ENCODE measurements around the gene ERCC3.

Gene ERCC3

DNA sequence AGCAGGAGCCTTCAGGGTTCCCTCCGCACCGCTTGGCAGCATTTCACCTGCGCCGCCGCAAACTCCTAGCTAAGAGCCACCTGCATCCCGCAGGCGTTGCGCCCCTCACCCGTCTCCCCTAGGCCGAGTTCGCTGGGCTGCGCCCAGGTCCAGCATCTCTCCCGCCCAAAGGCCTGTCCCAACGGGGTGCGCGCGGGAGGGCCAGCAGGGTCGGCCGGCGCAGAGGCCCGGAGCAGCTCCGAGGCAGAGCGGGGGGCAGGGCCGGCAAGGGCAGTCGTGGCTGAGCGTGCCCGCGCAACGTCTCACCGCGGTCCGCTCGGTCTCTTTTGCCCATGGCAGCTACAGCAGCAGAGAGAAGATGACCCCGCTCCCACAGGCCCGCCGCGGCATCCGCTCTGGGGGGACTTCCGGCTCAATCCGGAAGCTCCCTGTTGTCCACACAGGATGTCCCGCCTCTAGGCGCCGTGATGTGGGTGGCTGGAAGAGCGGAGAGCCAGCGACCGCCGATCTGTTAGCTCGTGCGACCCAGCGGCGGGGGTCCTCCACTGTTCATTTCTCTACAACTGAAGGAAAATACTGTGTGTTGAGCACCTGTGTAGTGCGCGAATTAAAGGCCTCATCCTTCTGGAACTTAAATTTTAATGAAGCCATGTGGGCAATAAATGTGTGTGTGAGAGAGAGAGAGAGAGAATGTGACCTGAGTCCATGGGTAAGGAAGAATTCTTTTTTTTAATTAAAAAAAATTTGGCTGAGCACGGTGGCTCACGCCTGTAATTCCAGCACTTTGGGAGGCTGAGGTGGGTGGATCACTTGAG, at the start of gene ERCC3:
ERCC3 (minus strand) TSS at position 397 of the 815 bp plus-strand sequence; CDS start at position 334, 63 bp downstream.
- peak within 1 kb of the TSS; percentile 81 for H3K27ac ChIP-seq
- H3K36me3 ChIP-seq: peaks cover 35% of the 10 kb centered on the region
- H3K4me3 ChIP-seq (ENCODE audit: low read depth in 1 of 2, low read length in 1 of 2): peak within 1 kb of the TSS; percentile 87 to 90
- no peaks in the 10 kb centered on the region for H3K27me3 ChIP-seq
- H3K4me1 ChIP-seq (ENCODE audit: control insufficient read depth in 1 of 2, insufficient read depth in 1 of 2, low read depth in 1 of 2, low read length in 1 of 2): peaks cover 22 to 23% of the 10 kb centered on the region in 2 experiments
- H3K9me3 ChIP-seq: no peaks in the 10 kb centered on the region
- TF ChIP-seq, protein P1, sequence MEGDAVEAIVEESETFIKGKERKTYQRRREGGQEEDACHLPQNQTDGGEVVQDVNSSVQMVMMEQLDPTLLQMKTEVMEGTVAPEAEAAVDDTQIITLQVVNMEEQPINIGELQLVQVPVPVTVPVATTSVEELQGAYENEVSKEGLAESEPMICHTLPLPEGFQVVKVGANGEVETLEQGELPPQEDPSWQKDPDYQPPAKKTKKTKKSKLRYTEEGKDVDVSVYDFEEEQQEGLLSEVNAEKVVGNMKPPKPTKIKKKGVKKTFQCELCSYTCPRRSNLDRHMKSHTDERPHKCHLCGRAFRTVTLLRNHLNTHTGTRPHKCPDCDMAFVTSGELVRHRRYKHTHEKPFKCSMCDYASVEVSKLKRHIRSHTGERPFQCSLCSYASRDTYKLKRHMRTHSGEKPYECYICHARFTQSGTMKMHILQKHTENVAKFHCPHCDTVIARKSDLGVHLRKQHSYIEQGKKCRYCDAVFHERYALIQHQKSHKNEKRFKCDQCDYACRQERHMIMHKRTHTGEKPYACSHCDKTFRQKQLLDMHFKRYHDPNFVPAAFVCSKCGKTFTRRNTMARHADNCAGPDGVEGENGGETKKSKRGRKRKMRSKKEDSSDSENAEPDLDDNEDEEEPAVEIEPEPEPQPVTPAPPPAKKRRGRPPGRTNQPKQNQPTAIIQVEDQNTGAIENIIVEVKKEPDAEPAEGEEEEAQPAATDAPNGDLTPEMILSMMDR (IDR thresholded peaks at IDR 0.05): no peak

DNA sequence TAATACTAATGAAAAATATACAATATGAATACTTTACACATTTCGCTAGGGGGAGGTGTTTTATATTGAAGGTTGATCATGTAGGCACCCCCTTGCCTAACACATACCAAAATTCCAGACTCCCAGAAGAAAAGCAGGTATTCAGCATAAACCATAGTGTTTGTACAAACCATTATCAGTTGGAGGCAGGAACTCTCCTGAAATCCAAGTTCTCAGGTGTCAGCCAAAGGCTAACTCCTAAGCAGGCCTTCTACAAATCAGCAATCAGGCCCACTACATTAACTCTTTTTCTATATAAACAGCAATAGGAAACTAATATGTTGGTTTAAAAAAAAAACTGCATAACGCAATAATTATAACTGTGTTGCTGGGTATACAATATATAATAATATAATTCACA, 49.3 kb upstream of the ERCC3 start:
- H3K9me3 ChIP-seq: no peaks in the 10 kb centered on the region
- H3K4me3 ChIP-seq (ENCODE audit: low read depth in 1 of 2, low read length in 1 of 2): no peak overlapping the region
- H3K36me3 ChIP-seq: peaks cover 42% of the 10 kb centered on the region
- H3K4me1 ChIP-seq (ENCODE audit: control insufficient read depth in 1 of 2, insufficient read depth in 1 of 2, low read depth in 1 of 2, low read length in 1 of 2): peaks cover 8% of the 10 kb centered on the region in 2 experiments
- TF ChIP-seq, protein P1 (IDR thresholded peaks at IDR 0.05): no peak
- no peak overlapping the region for H3K27ac ChIP-seq
- H3K27me3 ChIP-seq: no peaks in the 10 kb centered on the region

DNA sequence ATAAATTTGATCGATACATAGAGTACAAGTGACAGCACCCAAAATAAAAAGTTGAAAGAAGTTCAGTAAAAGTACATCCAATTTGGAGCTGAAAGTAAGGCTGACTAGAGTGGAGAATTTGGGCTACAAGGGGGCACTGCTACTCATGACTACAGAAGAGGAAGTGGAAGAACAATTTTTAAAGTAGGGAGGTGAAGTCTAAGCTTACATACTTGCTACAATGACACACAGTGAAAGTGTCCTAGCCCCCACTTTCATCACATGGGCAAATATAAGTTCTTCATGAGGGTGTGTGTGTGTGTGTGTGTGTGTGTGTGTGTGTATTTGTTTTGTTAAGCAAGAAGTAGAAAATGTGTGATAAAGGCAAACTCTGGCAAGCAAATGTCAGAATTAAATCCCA, 48.2 kb upstream of the ERCC3 start:
- Histone ChIP-seq H3K27me3 (no peaks in the 10 kb centered on the region), H3K36me3 (peaks cover 54% of the 10 kb centered on the region), H3K4me1 (ENCODE audit: control insufficient read depth in 1 of 2, insufficient read depth in 1 of 2, low read depth in 1 of 2, low read length in 1 of 2) (no peaks in the 10 kb centered on the region), H3K9me3 (no peaks in the 10 kb centered on the region), H3K4me3 (ENCODE audit: low read depth in 1 of 2, low read length in 1 of 2) (no peak overlapping the region), H3K27ac (peak overlapping the region; percentile 39)
- TF ChIP-seq, protein P1 (IDR thresholded peaks at IDR 0.05): no peak

DNA sequence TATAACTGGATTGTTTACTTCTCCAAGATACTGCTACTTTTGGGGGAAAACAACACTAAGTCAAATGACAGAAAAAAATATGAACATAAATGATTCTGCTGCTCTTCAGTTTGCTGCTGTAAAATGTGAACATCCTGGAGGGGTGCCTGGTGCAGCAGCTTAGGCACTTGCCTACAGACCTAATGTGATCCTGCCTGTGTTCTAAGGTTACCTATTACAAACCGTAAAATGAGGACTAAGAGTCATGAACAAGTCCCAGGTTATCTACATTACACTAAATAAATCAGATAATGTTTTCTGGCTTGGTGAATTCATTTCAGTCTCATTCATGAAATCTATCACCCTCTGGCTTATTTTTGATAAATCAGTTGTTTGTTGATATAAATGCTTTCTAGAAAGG, 38.4 kb upstream of the ERCC3 start:
- no peaks in the 10 kb centered on the region for H3K9me3 ChIP-seq
- H3K4me3 ChIP-seq (ENCODE audit: low read depth in 1 of 2, low read length in 1 of 2): no peak overlapping the region
- H3K27ac ChIP-seq: no peak overlapping the region
- TF ChIP-seq, protein P1 (IDR thresholded peaks at IDR 0.05): no peak
- no peaks in the 10 kb centered on the region for H3K27me3 ChIP-seq
- H3K36me3 ChIP-seq: peaks cover 97% of the 10 kb centered on the region
- no peaks in the 10 kb centered on the region for H3K4me1 ChIP-seq (ENCODE audit: control insufficient read depth in 1 of 2, insufficient read depth in 1 of 2, low read depth in 1 of 2, low read length in 1 of 2)

DNA sequence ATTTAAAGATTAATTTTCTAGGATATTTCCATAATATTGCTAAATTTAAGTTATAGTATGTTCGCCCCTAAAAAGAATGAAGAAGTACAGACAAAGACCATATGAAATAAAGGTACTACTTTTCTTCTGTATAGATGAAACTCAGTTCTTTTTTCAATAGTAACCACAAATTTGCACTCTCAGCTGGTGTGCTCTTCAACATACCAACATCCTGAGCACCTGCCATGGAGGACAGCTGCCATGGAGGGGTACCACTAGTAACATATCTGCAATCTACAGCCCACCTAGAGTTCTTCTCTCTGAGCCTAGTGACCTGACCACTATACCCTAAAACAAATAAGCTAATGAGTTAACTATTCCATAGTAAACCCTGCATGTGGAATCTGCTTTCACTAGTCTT, 36.8 kb upstream of the ERCC3 start:
- no peaks in the 10 kb centered on the region for H3K4me1 ChIP-seq (ENCODE audit: control insufficient read depth in 1 of 2, insufficient read depth in 1 of 2, low read depth in 1 of 2, low read length in 1 of 2)
- peaks cover 97% of the 10 kb centered on the region for H3K36me3 ChIP-seq
- TF ChIP-seq, protein P1 (IDR thresholded peaks at IDR 0.05): no peak
- no peak overlapping the region for H3K4me3 ChIP-seq (ENCODE audit: low read depth in 1 of 2, low read length in 1 of 2)
- no peak overlapping the region for H3K27ac ChIP-seq
- H3K9me3 ChIP-seq: no peaks in the 10 kb centered on the region
- no peaks in the 10 kb centered on the region for H3K27me3 ChIP-seq

All from neutrophil (primary cell).